GM19099 (cell line): ENCODE data around the gene PGM2.

Source experiments
- POLR2A ChIP-seq: IDR thresholded peaks from 3 replicates; pipeline ENCODE4 v1.6.1; 2011; ENCODE audit warnings: low read depth; ENCODE audit not compliant: insufficient read length; ENCODE audit errors: extremely low read depth

The PGM2 gene

DNA sequence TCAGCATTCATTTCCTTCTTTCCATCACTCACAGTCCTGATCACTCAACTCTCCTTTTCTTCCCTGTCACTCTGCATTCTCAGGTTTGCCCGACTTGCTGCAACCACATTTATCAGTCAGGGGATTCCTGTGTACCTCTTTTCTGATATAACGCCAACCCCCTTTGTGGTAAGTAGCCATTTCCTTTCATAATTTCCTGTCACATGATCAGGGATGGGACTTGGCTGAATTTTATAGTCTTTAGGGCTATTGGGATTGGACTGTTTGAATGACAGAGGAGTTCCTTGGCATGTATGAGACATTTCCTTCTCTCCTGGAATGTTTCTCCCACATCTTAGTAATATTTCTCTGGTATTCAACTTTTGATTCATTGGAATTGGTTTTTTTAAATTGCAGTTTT is 11.0 kb downstream of the PGM2 start:
- TF ChIP-seq POLR2A, result no peak

DNA sequence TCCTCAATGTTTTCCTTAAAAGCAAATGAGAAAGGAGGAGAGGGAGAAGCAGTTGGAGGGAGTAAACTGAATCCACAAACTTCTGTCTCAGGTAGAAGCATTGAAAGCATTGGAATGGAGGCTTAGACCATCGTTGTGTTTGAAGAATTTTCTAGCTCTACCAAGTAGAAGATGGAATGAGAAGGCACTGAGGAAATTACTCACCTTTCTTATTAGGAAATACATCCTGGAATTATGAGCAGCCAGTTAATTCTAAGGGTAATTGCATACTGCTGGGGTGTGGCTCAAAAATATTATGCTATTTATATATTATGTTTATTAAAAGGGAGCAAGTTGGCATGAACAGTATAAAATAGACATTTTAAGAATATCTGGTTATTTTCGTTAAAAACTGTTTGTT is 12.9 kb downstream of the PGM2 start:
- no peak for TF ChIP-seq POLR2A

DNA sequence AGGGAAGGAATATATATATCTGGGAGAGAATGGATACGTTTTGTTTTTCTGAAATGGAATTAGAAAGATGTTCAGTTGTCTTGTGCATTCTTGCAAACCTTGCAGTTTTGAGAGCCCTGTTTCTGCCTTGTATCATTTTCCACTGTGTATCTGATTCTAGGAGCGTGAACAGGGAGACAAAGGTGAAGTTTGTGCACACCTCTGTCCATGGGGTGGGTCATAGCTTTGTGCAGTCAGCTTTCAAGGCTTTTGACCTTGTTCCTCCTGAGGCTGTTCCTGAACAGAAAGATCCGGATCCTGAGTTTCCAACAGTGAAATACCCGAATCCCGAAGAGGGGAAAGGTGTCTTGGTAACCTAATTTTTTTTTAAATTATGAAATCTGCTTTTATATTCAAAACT is 17.7 kb downstream of the PGM2 start:
- no peak for TF ChIP-seq POLR2A

DNA sequence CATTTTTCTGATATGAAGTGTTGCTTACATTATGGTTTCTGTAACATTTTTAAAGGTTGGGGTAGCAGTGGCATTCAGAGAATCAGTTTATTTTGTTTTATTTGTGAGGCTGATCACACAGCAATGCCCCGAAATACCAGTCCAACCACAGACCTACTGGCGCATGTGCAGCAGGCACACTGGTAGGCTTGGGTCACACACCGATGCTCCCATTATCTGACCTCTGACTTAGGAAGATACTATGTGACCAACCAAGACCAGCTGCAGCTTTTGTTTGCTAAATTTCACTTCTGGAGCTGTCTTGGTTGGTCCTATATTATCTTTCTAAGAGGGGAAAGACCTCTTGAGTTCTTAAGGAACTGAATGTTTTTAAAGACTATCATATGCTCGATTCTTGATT is 18.7 kb downstream of the PGM2 start:
- no peak for TF ChIP-seq POLR2A

DNA sequence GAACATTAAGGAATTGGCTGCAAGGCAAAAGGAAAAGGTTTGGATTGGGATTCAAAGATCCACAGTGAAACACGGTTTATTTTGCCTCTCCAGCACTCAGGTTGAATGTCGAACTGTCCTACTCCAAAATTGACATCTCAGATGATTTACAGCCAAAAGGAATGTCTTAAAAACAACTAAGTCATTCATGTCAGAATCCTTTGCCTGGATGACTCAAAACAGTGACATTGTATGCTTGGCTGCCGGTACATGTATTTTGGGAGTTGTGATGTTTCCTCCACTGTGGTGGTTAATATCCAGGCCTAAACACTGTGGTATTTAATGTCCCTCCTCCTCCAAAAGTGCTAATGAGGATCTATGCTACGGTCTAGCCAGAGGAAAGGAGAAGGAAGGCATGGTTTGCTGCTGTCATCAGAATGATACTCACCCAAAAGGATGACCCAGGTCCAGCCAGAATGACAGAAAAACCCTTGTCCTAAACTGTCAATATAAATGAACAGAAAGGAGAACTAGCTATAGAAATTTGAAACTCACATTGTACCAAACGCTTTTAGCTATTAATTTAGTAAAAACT is 20.9 kb downstream of the PGM2 start:
- no peak for TF ChIP-seq POLR2A

DNA sequence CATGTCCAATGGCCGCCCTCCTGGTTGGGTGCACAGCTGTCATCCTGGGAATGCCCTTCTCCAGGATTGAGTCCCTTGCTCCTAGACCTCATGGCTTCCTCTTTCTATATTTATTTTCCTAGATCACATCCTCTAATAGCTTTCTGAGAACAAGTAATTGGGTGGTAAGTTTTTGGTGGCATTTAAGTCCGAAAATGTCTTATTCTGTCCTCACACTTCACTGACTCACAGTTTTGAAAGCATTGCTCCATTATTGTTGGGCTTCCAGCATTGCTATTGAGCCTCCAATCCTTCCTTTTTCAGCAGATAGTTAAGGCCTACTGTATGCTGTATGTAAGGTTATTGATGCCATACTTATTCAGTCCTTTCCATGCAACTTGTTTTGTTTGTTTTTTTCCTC is 25.9 kb downstream of the PGM2 start:
- no peak for TF ChIP-seq POLR2A

DNA sequence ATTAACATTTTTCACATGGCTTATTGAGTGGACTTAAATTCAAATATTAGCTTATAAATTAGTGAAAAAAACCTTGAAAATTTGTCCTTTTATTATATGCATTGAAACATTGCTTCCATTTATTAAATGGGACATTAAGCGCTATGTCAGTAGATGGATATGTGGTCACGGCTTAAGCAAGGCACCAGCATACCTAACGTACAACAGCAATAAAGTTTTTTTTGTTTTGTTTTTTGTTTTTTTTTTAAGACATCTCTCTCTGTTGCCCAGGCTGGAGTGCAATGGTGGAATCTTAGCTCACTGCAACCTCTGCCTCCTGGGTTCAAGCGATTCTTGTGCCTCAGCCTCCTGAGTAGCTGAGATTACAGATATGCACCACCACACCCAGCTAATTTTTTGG is 31.6 kb downstream of the PGM2 start:
- TF ChIP-seq POLR2A, result no peak

DNA sequence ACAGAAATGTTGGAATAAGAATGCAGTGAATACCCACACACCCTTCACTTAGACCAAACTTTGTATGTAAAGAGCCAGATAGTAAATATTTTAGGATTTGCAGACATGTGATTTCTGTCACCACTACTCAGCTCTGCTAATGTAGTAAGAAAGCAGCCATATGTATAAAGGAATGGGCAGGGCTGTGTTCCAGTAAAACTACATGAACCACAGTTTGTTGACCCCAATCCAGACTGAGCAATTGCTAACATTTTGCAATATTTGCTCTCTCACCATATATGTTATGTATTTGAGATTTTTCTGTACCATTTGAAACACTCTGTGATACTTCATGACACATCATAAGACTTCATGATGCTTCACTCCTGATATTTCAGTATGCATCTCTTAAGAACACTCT is 32.4 kb downstream of the PGM2 start:
- no peak for TF ChIP-seq POLR2A

DNA sequence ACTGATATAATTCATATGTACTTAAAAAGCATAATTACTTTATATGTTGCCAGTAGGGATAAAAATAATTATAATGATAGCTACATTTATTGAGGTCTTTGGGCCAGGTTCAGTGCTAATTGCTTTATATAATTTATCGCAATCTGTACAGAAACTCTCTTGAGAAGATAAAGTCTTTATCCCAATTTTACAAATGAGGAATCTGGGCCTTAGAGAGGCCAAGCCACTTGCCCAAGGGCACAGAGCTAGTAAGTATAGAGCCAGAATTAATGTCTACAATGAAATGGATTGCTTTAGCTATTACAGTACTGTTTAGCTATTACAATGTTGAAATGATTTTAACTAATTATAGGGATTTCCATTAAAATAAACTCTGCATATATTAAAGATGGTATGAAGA is 33.8 kb downstream of the PGM2 start:
- no peak for TF ChIP-seq POLR2A

DNA sequence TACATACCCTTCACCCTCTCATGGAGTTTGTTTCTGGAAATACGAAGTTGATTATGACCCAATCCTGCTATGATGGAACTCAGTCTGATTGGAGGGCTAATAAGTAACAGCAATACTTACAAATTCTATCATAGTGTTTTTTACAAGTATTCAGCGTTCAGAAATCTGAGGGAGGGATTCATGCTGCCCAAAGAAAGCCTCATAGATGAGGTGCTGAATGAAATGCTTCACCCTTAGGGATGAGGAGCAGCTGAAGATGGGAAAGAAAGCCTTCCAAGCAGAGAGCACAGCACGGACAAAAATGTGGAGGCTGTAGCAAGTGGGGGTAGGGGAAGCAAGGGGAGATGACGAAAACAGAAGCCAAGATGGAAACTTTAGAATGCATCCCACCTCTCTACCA is 36.5 kb downstream of the PGM2 start:
- no peak for TF ChIP-seq POLR2A

DNA sequence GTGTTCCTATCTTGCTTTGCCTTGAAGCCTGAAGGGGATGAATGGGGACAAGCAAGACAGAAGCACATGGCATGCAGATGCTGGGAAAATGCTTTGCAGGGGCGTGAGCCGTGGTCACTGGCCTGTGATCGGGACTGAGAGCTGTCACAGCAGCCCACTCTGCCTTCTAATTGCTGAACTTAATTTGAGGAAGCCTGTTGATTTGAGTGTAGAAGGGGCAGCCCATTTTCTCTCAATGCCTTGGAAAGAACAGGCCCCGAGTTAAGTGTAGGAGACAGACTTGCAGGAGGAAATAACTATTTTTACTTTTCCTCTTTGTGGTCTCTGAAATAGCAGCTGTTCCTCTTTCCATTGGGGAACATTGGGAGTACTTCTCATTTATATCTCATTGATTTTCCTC is 38.3 kb downstream of the PGM2 start:
- no peak for TF ChIP-seq POLR2A

DNA sequence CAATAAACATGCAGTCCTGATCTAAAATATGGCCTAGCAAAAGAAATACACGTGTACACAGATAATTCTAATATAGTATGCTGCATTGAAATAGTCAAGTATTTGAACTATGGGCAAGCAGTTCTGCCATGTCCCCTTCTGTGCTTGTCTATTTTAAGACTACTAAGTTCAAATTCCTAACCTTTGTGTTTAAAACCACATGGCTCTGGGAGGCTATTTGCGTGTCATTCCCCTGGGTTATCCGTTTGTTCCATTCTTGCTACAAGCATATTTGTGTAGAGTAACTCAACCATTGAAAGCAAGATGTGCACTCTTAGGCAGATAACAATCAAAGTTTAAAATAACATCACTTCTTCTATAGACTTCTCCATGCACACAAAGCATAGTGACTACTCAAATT is 39.0 kb downstream of the PGM2 start:
- TF ChIP-seq POLR2A, result no peak

DNA sequence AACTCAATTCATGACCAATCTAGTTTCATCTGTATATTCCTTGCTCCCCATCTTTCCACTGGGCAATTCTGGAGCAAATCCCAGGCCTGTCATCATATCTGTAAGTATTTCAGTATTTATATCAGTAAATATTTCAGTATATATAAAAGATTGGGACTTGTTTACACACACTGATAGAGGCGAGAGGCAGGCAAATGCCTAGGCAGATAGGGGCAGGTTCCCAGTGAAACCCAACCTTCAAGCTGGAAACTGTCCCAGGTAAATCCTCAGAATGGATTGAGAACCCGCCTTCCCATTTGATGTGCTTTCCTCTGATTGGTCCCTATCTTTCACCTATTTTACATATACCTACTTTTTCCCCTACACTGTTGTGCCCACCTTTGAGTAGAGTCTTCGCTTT is 40.6 kb downstream of the PGM2 start:
- TF ChIP-seq POLR2A, result no peak

DNA sequence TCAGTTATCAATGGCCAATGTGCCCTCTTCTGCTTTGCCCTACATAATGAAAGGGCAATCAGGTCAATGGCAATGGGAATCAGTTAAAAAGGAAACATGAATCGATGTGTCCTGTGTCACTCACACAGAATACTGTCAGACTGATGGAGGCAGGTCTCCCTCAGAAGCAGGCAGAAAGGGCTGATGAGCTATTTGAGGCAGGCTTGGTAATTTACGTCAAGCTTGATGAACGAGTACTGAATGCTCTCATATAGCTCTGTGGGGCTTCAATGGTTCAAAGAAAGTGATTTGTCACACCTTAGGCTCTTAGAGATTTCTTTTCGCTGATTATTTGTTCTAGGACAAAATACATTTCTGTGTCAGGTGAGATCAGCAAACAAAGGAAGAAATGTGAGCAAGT is 41.8 kb downstream of the PGM2 start:
- TF ChIP-seq POLR2A, result no peak

DNA sequence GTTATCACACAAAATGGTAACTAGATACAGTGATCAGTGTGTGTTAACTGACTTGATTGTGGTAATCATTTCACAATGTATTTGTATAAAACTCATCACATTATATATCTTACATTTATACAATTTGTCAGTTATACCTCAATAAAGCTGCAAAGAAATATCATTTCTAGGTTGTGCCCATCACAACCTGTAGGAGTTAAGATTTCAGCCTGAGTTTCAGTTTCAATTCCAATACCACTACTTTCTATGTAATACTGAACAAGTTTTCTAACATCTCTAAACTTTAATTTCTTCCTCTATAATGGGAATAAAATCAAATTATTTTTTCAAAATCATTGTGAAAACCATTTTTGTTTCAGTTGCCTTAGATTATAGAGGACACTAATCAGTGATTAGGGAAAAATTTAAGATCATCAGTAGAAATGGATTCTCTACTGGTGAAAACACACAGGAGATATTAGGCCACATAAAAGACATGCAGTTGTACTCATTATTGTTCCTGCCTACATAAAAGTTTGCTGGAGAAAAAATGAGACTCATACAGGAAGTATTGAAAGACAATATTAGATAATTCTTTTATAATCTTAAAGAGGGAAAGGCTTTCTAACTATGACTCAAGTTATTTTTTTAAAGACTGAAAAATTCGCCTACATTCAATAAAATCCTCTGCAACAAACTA is 46.0 kb downstream of the PGM2 start:
- no peak for TF ChIP-seq POLR2A

DNA sequence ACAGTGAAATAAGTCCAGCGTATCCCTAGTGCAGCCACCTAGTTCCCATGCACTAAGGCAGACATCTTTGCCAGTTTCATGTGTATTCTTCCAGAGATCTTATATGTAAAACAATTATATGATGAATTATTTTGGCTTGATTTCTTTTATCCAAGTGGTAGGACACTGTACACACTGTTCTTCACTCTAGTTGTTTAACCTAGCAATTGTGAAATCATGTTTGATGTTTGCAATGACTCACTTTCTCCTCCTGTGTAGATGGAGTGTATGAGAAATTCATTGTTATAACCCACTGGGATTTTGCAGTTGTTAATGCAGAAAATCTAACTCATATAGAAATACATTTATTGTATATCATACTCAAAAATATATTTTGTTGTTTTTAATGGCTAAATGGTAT is 46.9 kb downstream of the PGM2 start:
- TF ChIP-seq POLR2A, result no peak

DNA sequence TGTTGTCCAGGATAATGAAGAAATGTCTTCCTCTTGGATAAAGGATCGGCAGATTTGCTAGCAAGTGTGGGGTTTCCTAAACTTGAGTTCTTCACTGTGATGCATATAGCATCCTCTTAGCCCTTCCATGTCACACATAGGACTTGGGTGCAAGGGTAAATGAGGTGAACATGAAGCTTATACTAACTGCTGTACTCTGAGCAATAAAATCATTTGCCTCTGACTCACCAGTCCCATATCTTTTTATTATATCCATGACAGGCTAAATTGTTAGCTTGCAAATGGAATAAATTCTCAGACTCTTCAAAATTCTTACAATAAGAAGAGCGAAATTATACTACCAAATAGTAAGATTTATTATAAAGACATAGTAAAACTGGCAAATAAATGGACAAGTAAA is 49.7 kb downstream of the PGM2 start:
- TF ChIP-seq POLR2A, result no peak
